HG03095 (cell line): ENCODE measurements around the gene POLE4.

Source experiments
- ATAC-seq: cut with Tn5 transposase; IDR thresholded peaks from one replicate; pipeline ENCODE4 v1.9.1; 2021; ENCODE audit warnings: moderate library complexity; ENCODE audit not compliant: unreplicated experiment

The POLE4 gene, protein sequence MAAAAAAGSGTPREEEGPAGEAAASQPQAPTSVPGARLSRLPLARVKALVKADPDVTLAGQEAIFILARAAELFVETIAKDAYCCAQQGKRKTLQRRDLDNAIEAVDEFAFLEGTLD

DNA sequence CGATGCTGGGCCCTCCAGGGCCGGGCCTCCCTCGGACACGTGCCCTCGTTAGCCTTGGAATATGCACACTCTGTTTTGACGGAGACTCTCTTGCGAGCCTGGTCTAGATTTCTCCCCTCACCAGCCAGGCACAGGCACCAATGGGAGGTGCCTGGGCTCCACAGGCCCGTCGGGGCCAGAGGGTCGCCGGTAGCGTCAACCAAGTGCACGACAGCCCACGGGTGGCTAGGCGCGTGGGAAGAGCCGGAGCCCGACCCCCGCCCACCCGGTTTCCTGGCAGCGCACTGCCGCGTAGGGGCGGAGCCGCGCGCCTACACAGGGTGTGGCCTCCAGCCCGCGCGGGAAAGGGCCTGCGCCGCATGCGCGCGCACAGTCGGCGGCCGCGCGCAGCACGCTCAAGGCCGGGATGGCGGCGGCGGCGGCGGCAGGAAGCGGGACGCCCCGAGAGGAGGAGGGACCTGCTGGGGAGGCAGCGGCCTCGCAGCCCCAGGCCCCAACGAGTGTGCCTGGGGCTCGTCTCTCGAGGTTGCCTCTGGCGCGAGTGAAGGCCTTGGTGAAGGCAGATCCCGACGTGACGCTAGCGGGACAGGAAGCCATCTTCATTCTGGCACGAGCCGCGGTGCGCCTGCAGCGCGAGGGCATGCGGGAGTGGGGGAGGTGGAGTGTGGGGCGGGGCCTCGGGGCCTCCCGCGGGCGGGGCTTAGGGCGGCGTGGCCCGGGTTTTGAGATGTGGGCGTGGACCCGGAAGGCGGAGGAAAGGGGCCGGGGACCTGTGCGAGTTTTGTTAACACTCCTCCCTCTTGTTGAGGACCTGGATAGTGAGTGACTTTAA is at the start of gene POLE4:
Gene POLE4 (plus strand): TSS at position 370 of the 832 bp plus-strand sequence. CDS start 37 bp downstream, at position 407.
- peak; percentile 91 for ATAC-seq

DNA sequence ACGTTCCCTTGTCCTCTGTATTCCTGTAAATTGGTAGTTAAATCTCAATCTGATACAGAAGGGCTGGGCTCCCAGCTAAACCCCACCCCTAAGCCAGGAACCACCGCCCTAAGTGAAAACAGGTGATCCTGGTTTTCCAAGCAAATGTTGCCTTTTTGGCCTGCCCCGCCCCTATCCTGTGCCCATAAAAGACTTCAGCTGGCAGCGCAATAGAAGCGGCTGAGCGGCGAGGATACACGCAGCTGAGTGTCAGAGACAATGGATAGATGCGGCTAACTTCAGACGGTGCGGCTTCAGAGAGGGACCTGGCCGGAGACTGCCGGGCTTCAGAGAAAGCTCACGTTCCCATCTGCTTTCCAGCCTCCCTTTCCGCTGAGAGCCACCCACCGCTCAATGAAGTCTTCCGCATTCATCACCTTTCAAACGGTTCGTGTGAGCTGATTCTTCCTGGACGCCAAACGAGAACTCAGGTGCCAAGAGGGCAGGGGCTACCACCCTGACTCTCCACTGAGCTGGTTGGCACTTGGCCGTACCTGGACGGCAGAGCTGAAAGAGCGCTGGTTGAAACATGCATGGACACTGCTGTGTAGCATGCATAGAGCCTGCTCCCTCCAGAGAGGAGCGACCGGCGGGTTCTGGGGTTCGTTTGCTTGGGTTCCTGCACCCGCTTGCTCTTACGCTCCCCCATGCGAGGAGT is 49.5 kb upstream of the POLE4 start:
- no peak for ATAC-seq

- ATAC-seq, result no peak
Observed at GRCh38 chr2:74910245-74910644, 48.2 kb upstream of the POLE4 start.

DNA sequence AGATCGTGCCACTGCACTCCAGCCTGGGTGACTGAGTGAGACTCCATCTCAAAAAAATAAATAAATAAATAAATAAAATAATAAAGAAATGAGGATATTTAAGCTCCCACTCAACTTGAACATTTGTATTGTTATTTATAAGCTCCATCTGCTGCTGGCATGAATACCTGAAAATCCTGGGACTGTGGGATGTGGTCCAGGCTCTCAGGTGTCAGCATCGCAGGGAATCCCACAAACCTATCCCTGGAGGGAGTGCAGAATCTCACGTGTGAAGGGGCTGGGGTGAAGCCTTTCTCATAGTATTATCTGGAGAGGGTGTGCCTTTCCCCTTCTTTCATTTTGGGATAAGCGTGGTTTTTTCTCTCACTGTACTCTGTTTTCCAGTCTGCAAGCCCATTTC is 47.4 kb upstream of the POLE4 start:
- ATAC-seq, result no peak

DNA sequence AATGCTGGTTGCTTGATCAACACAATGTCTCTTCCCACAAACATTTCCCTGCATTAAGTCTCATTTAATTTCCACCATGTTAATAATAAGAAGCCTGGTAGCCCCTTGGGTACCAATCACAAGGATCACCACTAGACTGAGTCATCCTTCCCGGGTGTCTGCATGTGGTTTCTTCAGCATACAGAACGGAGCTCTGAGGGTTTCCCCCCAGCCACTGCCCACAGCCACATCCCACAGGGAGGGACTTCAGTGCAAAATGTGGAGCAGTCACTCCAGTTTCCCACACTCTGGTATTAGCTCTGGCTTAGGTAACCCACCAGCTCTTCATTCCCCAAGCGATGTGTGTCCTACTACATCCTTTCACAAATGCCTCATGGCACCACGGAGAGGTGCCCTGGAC is 42.7 kb upstream of the POLE4 start:
- ATAC-seq, result no peak

DNA sequence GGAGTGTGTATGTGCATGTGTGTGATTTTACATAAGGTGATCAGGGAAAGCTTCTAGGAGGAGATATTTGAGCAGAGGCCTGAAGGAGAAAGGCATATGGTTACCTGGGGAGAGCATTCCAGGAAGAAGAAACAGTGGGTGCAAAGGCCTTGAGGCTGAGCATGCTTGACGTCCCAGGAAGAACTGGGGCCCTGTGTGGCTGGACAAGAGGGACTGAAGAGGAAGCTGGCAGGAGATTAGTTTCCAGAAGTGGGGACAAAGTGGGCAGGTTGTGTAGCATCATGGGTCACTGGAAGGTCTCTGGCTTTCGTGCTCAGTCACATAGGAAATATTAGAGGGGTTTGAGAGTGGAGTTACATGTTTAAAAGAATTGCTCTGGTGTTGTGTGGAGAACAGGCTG is 42.0 kb upstream of the POLE4 start:
- ATAC-seq, result no peak

DNA sequence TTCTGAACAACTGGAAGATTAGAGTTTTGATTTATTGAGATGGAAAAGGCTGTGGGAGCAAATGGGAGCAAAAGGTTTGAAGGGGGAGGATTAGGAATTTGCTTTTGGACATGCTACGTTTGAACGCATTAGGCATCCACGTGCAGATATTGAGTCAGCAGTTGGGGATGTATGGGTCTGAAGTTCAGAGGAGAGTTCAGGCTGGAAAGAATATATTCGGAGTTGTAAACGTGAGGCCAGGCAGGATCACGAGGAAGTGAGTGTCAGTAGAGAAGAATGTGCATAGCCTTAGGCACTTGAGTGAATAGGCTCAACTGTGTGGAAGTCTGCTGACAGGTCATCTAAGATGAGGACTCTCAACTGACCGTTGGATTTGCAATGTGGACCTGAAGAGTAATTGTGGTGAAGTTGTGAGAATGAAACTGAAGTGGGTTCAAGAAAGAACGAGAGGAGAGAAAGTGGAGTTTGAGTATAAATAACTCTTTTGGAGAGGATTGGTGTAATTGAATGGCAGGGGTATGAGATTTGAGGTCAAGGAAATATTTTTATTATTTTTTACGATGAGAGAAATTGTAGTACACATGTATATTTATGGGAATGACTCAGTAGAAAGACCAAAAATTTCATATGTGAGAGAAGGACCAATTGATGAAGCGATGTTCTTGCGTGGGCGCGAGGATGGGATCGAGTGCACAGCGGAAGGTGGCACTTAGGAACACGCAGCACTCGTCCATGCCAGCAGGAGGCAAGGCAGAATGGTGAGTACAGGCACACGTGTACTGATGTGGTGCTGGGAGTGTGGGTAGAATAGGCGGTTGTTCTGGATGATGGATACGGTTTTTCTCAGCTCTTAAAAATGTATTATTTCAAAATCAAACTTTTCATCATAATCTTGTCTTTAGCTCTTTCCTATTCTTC is 40.5 kb upstream of the POLE4 start:
- ATAC-seq, result no peak

DNA sequence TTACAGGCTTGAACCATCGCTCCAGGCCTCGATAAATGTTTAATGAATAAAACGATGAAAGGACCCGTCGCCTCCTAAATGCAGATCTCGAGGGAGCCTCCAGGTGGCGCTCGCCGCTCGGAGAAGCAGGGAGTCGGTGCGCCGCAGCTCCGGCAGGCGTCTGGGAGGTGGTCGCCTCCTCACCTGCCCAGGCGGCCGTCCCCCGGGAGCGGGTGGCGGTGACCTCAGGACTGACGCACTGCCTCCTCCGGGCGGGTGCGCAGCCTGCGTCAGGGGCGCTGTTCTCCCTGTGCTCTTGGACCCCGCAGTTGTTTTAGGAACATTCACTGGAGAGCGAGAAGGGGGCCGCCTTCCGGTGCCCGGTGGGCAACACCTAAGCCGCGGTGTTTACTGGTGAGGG is 38.6 kb upstream of the POLE4 start:
- ATAC-seq, result no peak

DNA sequence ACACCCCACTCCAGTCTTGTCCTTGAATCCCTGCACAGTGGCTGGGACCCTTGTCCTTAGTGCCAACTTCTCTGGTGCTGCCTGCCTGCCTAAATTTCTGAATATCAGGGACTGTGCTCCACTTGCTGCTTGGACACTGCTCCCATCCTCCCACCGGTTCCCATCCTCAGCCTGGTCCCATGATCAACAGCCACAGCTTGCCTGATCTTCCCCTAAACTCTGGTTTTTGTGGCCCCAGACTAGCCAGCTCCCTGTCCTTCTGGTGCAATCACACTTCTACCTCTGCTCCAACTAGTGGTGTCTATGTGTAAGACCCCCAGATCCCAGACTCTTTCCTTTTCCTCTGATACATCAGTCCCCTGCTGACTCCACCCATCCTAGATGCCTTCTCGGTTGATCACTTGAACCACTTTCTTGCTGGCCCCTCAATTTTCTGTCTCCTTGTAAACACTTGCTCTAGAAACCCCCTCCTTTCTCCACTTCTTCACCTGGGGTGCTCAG is 37.2 kb upstream of the POLE4 start:
- no peak for ATAC-seq

- ATAC-seq, result no peak
Observed at GRCh38 chr2:74922592-74923227, 35.7 kb upstream of the POLE4 start.

GRCh38 chr2:74924463-74925265 is 33.8 kb upstream of the POLE4 start:
- ATAC-seq, result no peak

- no peak for ATAC-seq
Observed at GRCh38 chr2:74925361-74925786, 33.1 kb upstream of the POLE4 start.

GRCh38 chr2:74927621-74928020 is 30.8 kb upstream of the POLE4 start:
- ATAC-seq, result no peak

DNA sequence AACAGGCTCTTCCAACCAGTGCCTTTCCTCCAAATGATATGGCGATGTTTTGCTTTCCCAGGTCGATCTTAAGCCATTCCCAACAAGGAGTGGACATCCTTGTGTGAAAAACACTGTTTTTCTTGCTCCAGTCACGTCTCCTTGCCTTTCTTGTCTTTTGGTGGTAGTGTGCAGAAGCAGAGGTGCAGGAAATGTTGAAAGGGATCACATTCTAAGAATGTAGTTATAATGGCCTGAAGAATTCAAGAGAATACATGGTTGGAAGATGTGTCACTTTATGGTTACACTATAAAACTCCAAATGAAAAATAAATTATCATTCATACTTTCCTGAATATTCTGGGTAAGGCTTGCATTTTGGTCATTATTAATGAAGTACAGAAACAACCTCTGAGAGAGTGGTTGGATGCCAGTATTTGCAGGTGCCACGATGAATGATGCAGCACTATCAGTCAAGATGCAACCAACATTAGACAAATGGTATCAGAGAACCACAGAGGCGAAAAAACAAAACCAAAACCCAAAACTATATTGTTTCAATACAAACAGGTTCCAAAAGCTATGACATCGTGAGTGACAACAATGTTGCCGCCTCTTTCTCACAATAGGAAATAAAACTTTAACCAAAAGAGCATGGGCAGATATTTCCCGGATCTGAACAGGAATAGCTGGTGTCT is 27.5 kb upstream of the POLE4 start:
- ATAC-seq, result no peak

- ATAC-seq, result no peak
Observed at GRCh38 chr2:74931940-74932339, 26.5 kb upstream of the POLE4 start.

GRCh38 chr2:74935975-74936391 is 22.5 kb upstream of the POLE4 start:
- ATAC-seq, result no peak

GRCh38 chr2:74937221-74937880 is 21.1 kb upstream of the POLE4 start:
- ATAC-seq, result no peak

- ATAC-seq, result no peak
Observed at GRCh38 chr2:74938264-74938663, 20.2 kb upstream of the POLE4 start.
